ENCODE results near the gene SPECC1L. TPM values are rescaled to one million over a fixed set of nuclear protein-coding genes. Genes with fewer than 3 reads are reported as not detected.

Gene SPECC1L
- total and polyA plus RNA-seq, 2 of the 8 experiments (the other 6 are each of a cell fraction or from before 2014, with no cell fraction given) = 15.7 to 61.6 TPM

DNA sequence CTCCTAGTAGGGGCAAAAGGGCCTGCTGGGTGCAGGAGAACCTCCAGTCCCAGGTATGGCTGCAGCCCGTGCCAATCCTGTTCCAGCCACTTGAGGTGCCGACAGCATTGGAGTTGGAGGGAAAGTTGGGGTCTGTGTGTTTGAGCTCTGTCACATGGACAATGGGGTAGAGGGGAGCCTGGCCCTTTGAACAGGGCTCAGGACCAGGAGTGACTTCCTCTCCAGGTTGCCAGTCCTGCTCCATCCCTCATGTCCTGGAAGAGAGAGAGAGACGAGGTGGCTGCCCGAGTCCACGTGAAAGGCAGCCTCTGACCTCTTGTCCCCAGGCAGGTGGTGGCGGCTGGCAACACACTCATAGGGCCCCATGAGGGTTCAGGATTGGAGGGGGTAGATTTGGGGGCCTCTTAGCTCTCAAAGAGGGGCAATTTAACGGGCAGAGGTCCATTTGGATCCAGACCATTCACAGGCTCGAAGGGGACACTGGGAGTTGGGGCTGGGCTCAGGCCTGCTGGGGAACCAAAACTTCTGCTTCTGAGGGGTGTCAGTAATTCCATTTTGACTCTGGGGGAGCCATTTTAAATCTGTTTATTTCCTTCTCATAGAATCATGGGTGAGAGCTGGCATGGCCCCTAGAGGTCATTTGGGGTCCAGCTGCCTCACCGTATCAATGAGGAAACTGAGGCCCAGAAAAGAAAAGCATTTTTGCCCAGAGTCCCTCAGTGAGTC lies 160.8 kb downstream of the SPECC1L start:
- Histone ChIP-seq H3K56ac (replicated peaks; ENCODE audit: insufficient read length, low read depth, low read length) (no peak overlapping the region), H2BK120ac (replicated peaks; ENCODE audit: low read depth, low read length) (no peak overlapping the region), H2BK15ac (ENCODE audit: low read length) (no peak overlapping the region), H3K27ac (ENCODE audit: low read depth, low read length) (no peak overlapping the region), H3K9me3 (ENCODE audit: insufficient read depth in 2 of 2, low read depth in 1 of 2, low read length in 1 of 2) (no peaks in the 10 kb centered on the region), H3K79me1 (ENCODE audit: low read depth, low read length) (no peaks in the 10 kb centered on the region), H3K36me3 (ENCODE audit: control insufficient read depth in 2 of 4, insufficient read depth in 4 of 4, low read length in 3 of 4) (no peaks in the 10 kb centered on the region), H3K9ac (replicated peaks in 1 of 4; ENCODE audit: extremely low read depth in 1 of 4, low read depth in 3 of 4, low read length in 3 of 4) (no peak overlapping the region), H4K91ac (replicated peaks; ENCODE audit: insufficient read length, low read length) (no peak overlapping the region), H3K14ac (ENCODE audit: insufficient read length) (no peak overlapping the region), H2AK5ac (ENCODE audit: low read depth, low read length) (no peak overlapping the region), H2BK5ac (ENCODE audit: low read depth, low read length) (no peak overlapping the region), H2AFZ (ENCODE audit: low read length) (no peak overlapping the region), H3K4me2 (ENCODE audit: insufficient read depth in 1 of 2, low read depth in 2 of 2, low read length in 2 of 2) (no peak overlapping the region), H3K23me2 (ENCODE audit: low read depth, low read length) (no peaks in the 10 kb centered on the region), H4K8ac (ENCODE audit: extremely low read depth, insufficient read depth, low read length) (no peak overlapping the region; the same call in 1 of the 2 replicates), H3K79me2 (ENCODE audit: control insufficient read depth in 1 of 2, insufficient read depth in 2 of 2, low read length in 2 of 2) (no peaks in the 10 kb centered on the region), H3K4ac (replicated peaks; ENCODE audit: insufficient read length, low read depth, low read length) (no peak overlapping the region), H2BK12ac (ENCODE audit: low read depth, low read length) (peak overlapping the region; percentile 17; the same call in 1 of the 2 replicates), H4K5ac (ENCODE audit: insufficient read length, low read depth, low read length) (no peak overlapping the region), H3K23ac (ENCODE audit: insufficient read length) (no peak overlapping the region), H3K27me3 (replicated peaks in 1 of 4; ENCODE audit: control insufficient read depth in 3 of 4, extremely low read depth in 1 of 4, insufficient read depth in 3 of 4, low read length in 3 of 4) (no peaks in the 10 kb centered on the region; a peak in 1 of 7 replicates), H4K20me1 (replicated peaks in 1 of 2; ENCODE audit: control insufficient read depth in 1 of 2, insufficient read depth in 2 of 2, low read length in 2 of 2) (no peaks in the 10 kb centered on the region), H3K4me1 (replicated peaks in 1 of 4; ENCODE audit: control insufficient read depth in 3 of 4, insufficient read depth in 4 of 4, low read length in 3 of 4) (peaks cover 4 to 7% (median 6%) of the 10 kb centered on the region in 4 experiments; a peak in 6 of 7 replicates), H2BK20ac (ENCODE audit: low read length) (no peak overlapping the region), H3K18ac (ENCODE audit: extremely low read depth, low read length) (no peak overlapping the region), H3K4me3 (ENCODE audit: extremely low read depth in 1 of 4, insufficient read depth in 2 of 4, low read depth in 3 of 4, low read length in 4 of 4) (no peak overlapping the region)
- CTCF ChIA-PET (ENCODE audit: partially characterized antibody) = interaction anchor here (0.6 to 10.8 kb wide), 8 partner anchors 11 to 90 kb away, joined by 3 to 114 read pairs (median 4); no protein-coding TSS in a partner anchor
- FAIRE-seq = no peak
- WGBS, 2 experiments (ENCODE audit: extremely low coverage in 1 of 2, insufficient coverage in 1 of 2, insufficient read length in 1 of 2, insufficient replicate concordance in 2 of 2, low coverage in 1 of 2, low lambda C conversion rate in 2 of 2, missing lambda C conversion rate in 1 of 2) = 91% methylated on average over 9 of the region's 9 CpGs; no CpG with 5 or more reads in 1 of the 2 experiments
- POLR2A ChIA-PET (ENCODE audit: partially characterized antibody) = interaction anchor here (0.8 kb wide), 1 partner anchor 13 kb away, joined by 3 read pairs; no protein-coding TSS in a partner anchor
- DNase-seq (ENCODE audit: low read depth in 1 of 2, low spot score in 2 of 2) = no peak
- TF ChIP-seq SP1 (IDR thresholded peaks at IDR 0.05; ENCODE audit: low read depth, low read length) (no peak), SIX5 (IDR thresholded peaks at IDR 0.05; ENCODE audit: low read depth, low read length) (no peak), BACH1 (IDR thresholded peaks at IDR 0.05; ENCODE audit: low read length) (no peak), PHF8 (conservative IDR thresholded peaks at IDR 0.05; ENCODE audit: low read depth, low read length) (no peak), CHD2 (IDR thresholded peaks at IDR 0.05; ENCODE audit: low read length) (no peak), KDM1A (IDR thresholded peaks at IDR 0.05; ENCODE audit: borderline replicate concordance, low read length) (no peak)
- TF ChIP-seq, protein P1, sequence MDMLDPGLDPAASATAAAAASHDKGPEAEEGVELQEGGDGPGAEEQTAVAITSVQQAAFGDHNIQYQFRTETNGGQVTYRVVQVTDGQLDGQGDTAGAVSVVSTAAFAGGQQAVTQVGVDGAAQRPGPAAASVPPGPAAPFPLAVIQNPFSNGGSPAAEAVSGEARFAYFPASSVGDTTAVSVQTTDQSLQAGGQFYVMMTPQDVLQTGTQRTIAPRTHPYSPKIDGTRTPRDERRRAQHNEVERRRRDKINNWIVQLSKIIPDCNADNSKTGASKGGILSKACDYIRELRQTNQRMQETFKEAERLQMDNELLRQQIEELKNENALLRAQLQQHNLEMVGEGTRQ (IDR thresholded peaks at IDR 0.05; ENCODE audit: low read length) = no peak
- TF ChIP-seq, protein P2, sequence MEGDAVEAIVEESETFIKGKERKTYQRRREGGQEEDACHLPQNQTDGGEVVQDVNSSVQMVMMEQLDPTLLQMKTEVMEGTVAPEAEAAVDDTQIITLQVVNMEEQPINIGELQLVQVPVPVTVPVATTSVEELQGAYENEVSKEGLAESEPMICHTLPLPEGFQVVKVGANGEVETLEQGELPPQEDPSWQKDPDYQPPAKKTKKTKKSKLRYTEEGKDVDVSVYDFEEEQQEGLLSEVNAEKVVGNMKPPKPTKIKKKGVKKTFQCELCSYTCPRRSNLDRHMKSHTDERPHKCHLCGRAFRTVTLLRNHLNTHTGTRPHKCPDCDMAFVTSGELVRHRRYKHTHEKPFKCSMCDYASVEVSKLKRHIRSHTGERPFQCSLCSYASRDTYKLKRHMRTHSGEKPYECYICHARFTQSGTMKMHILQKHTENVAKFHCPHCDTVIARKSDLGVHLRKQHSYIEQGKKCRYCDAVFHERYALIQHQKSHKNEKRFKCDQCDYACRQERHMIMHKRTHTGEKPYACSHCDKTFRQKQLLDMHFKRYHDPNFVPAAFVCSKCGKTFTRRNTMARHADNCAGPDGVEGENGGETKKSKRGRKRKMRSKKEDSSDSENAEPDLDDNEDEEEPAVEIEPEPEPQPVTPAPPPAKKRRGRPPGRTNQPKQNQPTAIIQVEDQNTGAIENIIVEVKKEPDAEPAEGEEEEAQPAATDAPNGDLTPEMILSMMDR (IDR thresholded peaks at IDR 0.05; ENCODE audit: control extremely low read depth in 1 of 3, insufficient read depth in 1 of 3, low read depth in 1 of 3, low read length in 3 of 3) = peak in 2 of 3 experiments; percentile 12 to 19; a peak in 3 of 4 replicates
